HepG2 (cell line): ENCODE data around the gene ESYT3. TPM values are rescaled to one million over a fixed set of nuclear protein-coding genes. Genes with fewer than 3 reads are reported as not detected.

ENCODE experiments used
- ATAC-seq: fragments of 200-7000 bp; cut with Tn5 transposase; 3 replicates; pipeline ENCODE4 v1.9.1; 2020; ENCODE audit warnings: mild to moderate bottlenecking, moderate library complexity
- BruUV-seq: library from RNA; stranded (reverse); fragments of 400-500 nt; replicated peaks from 2 replicates; lab custom pipeline; 2021; lab: Mats Ljungman, UMichigan
- CTCF ChIA-PET: fragments of 300-600 bp; formaldehyde crosslinking; extraction: SDS; loops from one replicate; lab custom pipeline; 2021; ENCODE audit warnings: low total read pairs, inconsistent platforms, low intra/inter-chr PET ratio; lab: Yijun Ruan, JAX
- POLR2A ChIA-PET: fragments of 350-600 bp; sonication (Branson Sonifier 250); formaldehyde crosslinking; loops from one replicate; lab custom pipeline; 2020; ENCODE audit warnings: antibody characterized with exemption, inconsistent platforms; lab: Yijun Ruan, JAX
- DNase-seq: peaks from one replicate; pipeline ENCODE4 v3.0.0-alpha.2; 2015; ENCODE audit warnings: low spot score
- FAIRE-seq: peaks from 3 replicates; lab custom pipeline; 2011; peaks lifted over from hg19 to GRCh38; lab: Jason Lieb, UNC
- H2AFZ ChIP-seq: one replicate; pipeline ENCODE4 v1.6.1; 2011; ENCODE audit warnings: low read length, inconsistent platforms
- H3K27ac ChIP-seq: fragments of 300-600 bp; 3 replicates; pipeline ENCODE4 v1.8.0; 2011; ENCODE audit warnings: mixed run types, mild to moderate bottlenecking, mixed read lengths, low read length, inconsistent platforms; ENCODE audit not compliant: insufficient read depth; ENCODE audit errors: extremely low read length
- H3K27me3 ChIP-seq, 2 experiments: fragments of 200-600 bp in 1 of 2; 2 replicates in 1 of 2; 3 replicates in 1 of 2; pipeline versions ENCODE4 v1.6.0 to v1.8.0; 2011; ENCODE audit warnings: low read length in 2 of 2, mild to moderate bottlenecking in 2 of 2, moderate library complexity in 2 of 2, inconsistent platforms in 1 of 2; ENCODE audit not compliant: insufficient read depth in 2 of 2, control insufficient read depth in 1 of 2
- H3K36me3 ChIP-seq, 2 experiments: fragments of 200-600 bp in 1 of 2; replicated peaks in 1 of 2; 2 replicates in 1 of 2; 3 replicates in 1 of 2; pipeline versions ENCODE4 v1.5.1 to v1.8.0; 2011; ENCODE audit warnings: low read length in 2 of 2, inconsistent platforms in 1 of 2; ENCODE audit not compliant: insufficient read depth in 2 of 2, control insufficient read depth in 1 of 2
- H3K4me1 ChIP-seq: 2 replicates; pipeline ENCODE4 v1.5.1; 2012; ENCODE audit warnings: low read length, inconsistent platforms; ENCODE audit not compliant: insufficient read depth
- H3K4me2 ChIP-seq: 2 replicates; pipeline ENCODE4 v1.6.0; 2011; ENCODE audit warnings: low read depth, low read length, inconsistent platforms
- H3K4me3 ChIP-seq, 3 experiments: fragments of 200-600 bp in 1 of 3; sonication (generic), shearing (Covaris generic) in 1 of 3; replicated peaks in 1 of 3; 2 replicates each; pipeline ENCODE4 v1.5.1; 2011 to 2016; ENCODE audit warnings: low read length in 3 of 3, inconsistent platforms in 2 of 3, low read depth in 2 of 3, mild to moderate bottlenecking in 2 of 3, control low read depth in 1 of 3, mixed read lengths in 1 of 3; ENCODE audit not compliant: insufficient read depth in 1 of 3
- H3K79me2 ChIP-seq: one replicate; pipeline ENCODE4 v1.6.1; 2011; ENCODE audit warnings: low read length, inconsistent platforms; ENCODE audit not compliant: insufficient read depth
- H3K9ac ChIP-seq: 2 replicates; pipeline ENCODE4 v1.6.0; 2011; ENCODE audit warnings: mild to moderate bottlenecking, low read depth, low read length, inconsistent platforms; ENCODE audit not compliant: insufficient read depth
- H3K9me3 ChIP-seq: 2 replicates; pipeline ENCODE4 v1.5.1; 2012; ENCODE audit warnings: mild to moderate bottlenecking, low read length
- H4K20me1 ChIP-seq: 2 replicates; pipeline ENCODE4 v1.6.0; 2011; ENCODE audit warnings: inconsistent platforms, mild to moderate bottlenecking, low read length, moderate library complexity; ENCODE audit not compliant: insufficient read depth
- ATAD3A ChIP-seq: sonication (generic); formaldehyde crosslinking; IDR thresholded peaks from 2 replicates; pipeline ENCODE4 v1.4.0; 2020; ENCODE audit warnings: missing genetic modification reagents
- CEBPB ChIP-seq: IDR thresholded peaks from 2 replicates; pipeline ENCODE4 v1.6.1; 2011; ENCODE audit warnings: low read depth, low read length, improper control_type of control experiment, borderline replicate concordance
- HNF4A ChIP-seq: sonication (generic); formaldehyde crosslinking; IDR thresholded peaks from 2 replicates; pipeline ENCODE4 v1.4.0; 2020; ENCODE audit warnings: missing genetic modification reagents
- HOXA9 ChIP-seq: sonication (generic); formaldehyde crosslinking; IDR thresholded peaks from 2 replicates; pipeline ENCODE4 v1.8.1; 2022; ENCODE audit warnings: missing genetic modification reagents, mild to moderate bottlenecking, moderate library complexity, borderline replicate concordance
- HOXD1 ChIP-seq: sonication (generic); formaldehyde crosslinking; IDR thresholded peaks from 2 replicates; pipeline ENCODE4 v1.5.0; 2020; ENCODE audit warnings: missing genetic modification reagents
- POLR2A ChIP-seq, 2 experiments: IDR thresholded peaks; 2 replicates each; pipeline ENCODE4 v1.6.1; 2011; ENCODE audit warnings: low read depth in 2 of 2, low read length in 2 of 2, mild to moderate bottlenecking in 1 of 2, moderate library complexity in 1 of 2; ENCODE audit not compliant: insufficient read depth in 1 of 2
- RFX1 ChIP-seq: fragments of 450-650 bp; IDR thresholded peaks from 2 replicates; pipeline ENCODE4 v1.6.1; 2017
- TCF7 ChIP-seq: sonication (generic); IDR thresholded peaks from 2 replicates; pipeline ENCODE4 v1.6.1; 2016; ENCODE audit warnings: antibody characterized with exemption, low read depth
- U2AF1 ChIP-seq: fragments of 200-400 bp; formaldehyde crosslinking; optimal IDR thresholded peaks from 2 replicates; pipeline ENCODE3; 2017; ENCODE audit warnings: mild to moderate bottlenecking, low read depth, low read length
- ZNF460 ChIP-seq: sonication (generic); formaldehyde crosslinking; IDR thresholded peaks from 2 replicates; pipeline ENCODE4 v1.5.1; 2020; ENCODE audit warnings: missing genetic modification reagents, mild to moderate bottlenecking, borderline replicate concordance
- ZNF790 ChIP-seq: sonication (generic); formaldehyde crosslinking; IDR thresholded peaks from 2 replicates; pipeline ENCODE4 v1.8.0; 2022; ENCODE audit warnings: missing genetic modification reagents, mild to moderate bottlenecking, borderline replicate concordance
- ZSCAN30 ChIP-seq: sonication (generic); formaldehyde crosslinking; IDR thresholded peaks from 2 replicates; pipeline ENCODE4 v1.5.0; 2020; ENCODE audit warnings: mild to moderate bottlenecking, missing genetic modification reagents
- WGBS: methylation state at CpG from one replicate; pipeline ENCODE4 v1.1.6; 2017; ENCODE audit warnings: low lambda C conversion rate; 5-methylcytosine and 5-hydroxymethylcytosine counted together
- in situ Hi-C: cut with HindIII; loops from 2 replicates; pipeline ENCODE4 v1.10.0; 2017; ENCODE audit warnings: low pct_unique_long_range_greater_than_20kb; ENCODE audit not compliant: extremely low pct_ligation_motif_present
- intact Hi-C: fragments of 100-400 bp; cut with micrococcal nuclease; formaldehyde crosslinking; loops from one replicate; pipeline ENCODE4 v1.10.0; 2022; ENCODE audit not compliant: unreplicated experiment
- polyA plus RNA-seq, 8 experiments: library from polyadenylated mRNA; depleted of rRNA in 3 of 8; stranded (reverse) in 7 of 8; unstranded in 1 of 8; fragments of >200 nt; fragmentation: Illumina TruSeq in 4 of 8; extraction: Trizol in 4 of 8; gene quantifications; 2 replicates each; pipeline versions ENCODE4 v1.2.1 to v1.2.3, GENCODE V29; 2011 to 2016; ENCODE audit warnings: low read depth in 4 of 8, missing spikeins in 1 of 8, mixed read lengths in 1 of 8; ENCODE audit not compliant: insufficient read depth in 1 of 8
- total RNA-seq, 5 experiments: library from RNA; depleted of rRNA; stranded (reverse); fragments of >200 nt; fragmentation: Illumina TruSeq; extraction: Trizol; gene quantifications; 2 replicates each; pipeline ENCODE4 v1.2.3, GENCODE V29; 2016; ENCODE audit warnings: low read depth in 1 of 5
- TF ChIP-seq, protein P1 (sequence below): IDR thresholded peaks from 2 replicates; pipeline ENCODE4 v1.6.1; 2012; ENCODE audit warnings: inconsistent platforms
- TF ChIP-seq, protein P2 (sequence below): sonication (generic); formaldehyde crosslinking; IDR thresholded peaks from 2 replicates; pipeline ENCODE4 v1.4.0; 2020; ENCODE audit warnings: missing genetic modification reagents, borderline replicate concordance
- TF ChIP-seq, protein P3 (sequence below): IDR thresholded peaks from 2 replicates; pipeline ENCODE4 v1.6.1; 2012; ENCODE audit warnings: low read depth, low read length, improper control_type of control experiment

The ESYT3 gene
- total and polyA plus RNA-seq, 2 of the 13 experiments (the other 11 are each of a cell fraction or from before 2014, with no cell fraction given) = 1.5 to 4.1 TPM

DNA sequence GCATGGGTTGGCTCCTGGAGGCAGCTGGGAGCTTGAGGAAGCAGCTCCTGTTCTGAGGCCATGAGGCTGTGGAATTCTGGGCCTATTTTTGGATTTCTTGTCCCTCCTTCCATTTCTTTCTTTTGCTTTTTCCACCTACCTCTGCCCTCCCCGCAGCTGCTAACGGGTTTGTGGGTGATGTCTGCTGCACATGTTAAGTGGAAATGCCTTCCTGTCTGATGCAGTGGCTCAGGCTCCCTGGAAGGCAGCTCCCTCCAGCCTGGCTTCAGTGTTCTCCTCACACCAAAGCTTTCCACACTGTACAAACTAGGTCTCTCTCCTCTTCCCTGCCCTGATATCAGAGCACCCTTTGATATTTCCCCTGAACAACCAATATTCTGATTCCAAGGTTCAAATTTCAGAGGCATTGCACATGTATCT is 33.8 kb upstream of the ESYT3 start:
- intact Hi-C loops = no loop called here
- Histone ChIP-seq H4K20me1 (no peaks in the 10 kb centered on the region), H3K27me3 (no peaks in the 10 kb centered on the region), H3K36me3 (no peaks in the 10 kb centered on the region; a peak in 1 of 5 replicates), H3K27ac (peak overlapping the region; percentile 59), H2AFZ (no peak overlapping the region), H3K9me3 (no peaks in the 10 kb centered on the region), H3K4me2 (no peak overlapping the region), H3K79me2 (no peaks in the 10 kb centered on the region), H3K9ac (no peak overlapping the region; the same call in 1 of the 2 replicates), H3K4me1 (peaks cover 40% of the 10 kb centered on the region), H3K4me3 (no peak overlapping the region)
- in situ Hi-C loops = no loop called here
- peak in 1 of 2 experiments; percentile 49; a peak in 2 of 4 replicates for TF ChIP-seq POLR2A (IDR thresholded peaks at IDR 0.05; ENCODE audit: insufficient read depth in 1 of 2, low read depth in 2 of 2, low read length in 2 of 2)
- TF ChIP-seq, protein P1, sequence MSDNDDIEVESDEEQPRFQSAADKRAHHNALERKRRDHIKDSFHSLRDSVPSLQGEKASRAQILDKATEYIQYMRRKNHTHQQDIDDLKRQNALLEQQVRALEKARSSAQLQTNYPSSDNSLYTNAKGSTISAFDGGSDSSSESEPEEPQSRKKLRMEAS = 0 out of 2 replicates have a peak, but pooled peaks have one; percentile 18
- no peak for TF ChIP-seq U2AF1
- TF ChIP-seq ZNF460 (CRISPR knock-in tag) = no peak
- TF ChIP-seq HOXA9 (CRISPR knock-in tag) = no peak
- TF ChIP-seq ZSCAN30 = no peak
- TF ChIP-seq TCF7 = peak; percentile 16; the same call in 1 of the 2 replicates
- TF ChIP-seq, protein P2, sequence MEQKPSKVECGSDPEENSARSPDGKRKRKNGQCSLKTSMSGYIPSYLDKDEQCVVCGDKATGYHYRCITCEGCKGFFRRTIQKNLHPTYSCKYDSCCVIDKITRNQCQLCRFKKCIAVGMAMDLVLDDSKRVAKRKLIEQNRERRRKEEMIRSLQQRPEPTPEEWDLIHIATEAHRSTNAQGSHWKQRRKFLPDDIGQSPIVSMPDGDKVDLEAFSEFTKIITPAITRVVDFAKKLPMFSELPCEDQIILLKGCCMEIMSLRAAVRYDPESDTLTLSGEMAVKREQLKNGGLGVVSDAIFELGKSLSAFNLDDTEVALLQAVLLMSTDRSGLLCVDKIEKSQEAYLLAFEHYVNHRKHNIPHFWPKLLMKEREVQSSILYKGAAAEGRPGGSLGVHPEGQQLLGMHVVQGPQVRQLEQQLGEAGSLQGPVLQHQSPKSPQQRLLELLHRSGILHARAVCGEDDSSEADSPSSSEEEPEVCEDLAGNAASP = no peak
- no peak for TF ChIP-seq ZNF790 (CRISPR knock-in tag)
- TF ChIP-seq ATAD3A (CRISPR knock-in tag) = no peak
- TF ChIP-seq HNF4A (CRISPR knock-in tag) = peak; percentile 66
- peak; percentile 30; the same call in 1 of the 2 replicates for TF ChIP-seq CEBPB
- TF ChIP-seq RFX1 = no peak
- TF ChIP-seq HOXD1 (CRISPR knock-in tag) = no peak
- TF ChIP-seq, protein P3, sequence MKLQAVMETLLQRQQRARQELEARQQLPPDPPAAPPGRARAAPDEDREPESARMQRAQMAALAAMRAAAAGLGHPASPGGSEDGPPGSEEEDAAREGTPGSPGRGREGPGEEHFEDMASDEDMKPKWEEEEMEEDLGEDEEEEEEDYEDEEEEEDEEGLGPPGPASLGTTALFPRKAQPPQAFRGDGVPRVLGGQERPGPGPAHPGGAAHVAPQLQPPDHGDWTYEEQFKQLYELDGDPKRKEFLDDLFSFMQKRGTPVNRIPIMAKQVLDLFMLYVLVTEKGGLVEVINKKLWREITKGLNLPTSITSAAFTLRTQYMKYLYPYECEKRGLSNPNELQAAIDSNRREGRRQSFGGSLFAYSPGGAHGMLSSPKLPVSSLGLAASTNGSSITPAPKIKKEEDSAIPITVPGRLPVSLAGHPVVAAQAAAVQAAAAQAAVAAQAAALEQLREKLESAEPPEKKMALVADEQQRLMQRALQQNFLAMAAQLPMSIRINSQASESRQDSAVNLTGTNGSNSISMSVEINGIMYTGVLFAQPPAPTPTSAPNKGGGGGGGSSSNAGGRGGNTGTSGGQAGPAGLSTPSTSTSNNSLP = 0 out of 2 replicates have a peak, but pooled peaks have one; percentile 35
- DNase-seq = peak; percentile 62
- CTCF ChIA-PET = no interaction called here
- FAIRE-seq = peak; percentile 56
- no TSS peak for BruUV-seq
- ATAC-seq = peak; percentile 60
- WGBS = 55% methylated on average over 2 of the region's 2 CpGs
- POLR2A ChIA-PET = interaction anchor here (1.2 to 2.6 kb wide), 3 partner anchors 34 to 52 kb away, joined by 3 to 15 read pairs (median 4); partner anchors contain the start of genes ESYT3 and MRAS
